Ovary (tissue), 3 donors: ENCODE data around the gene NPY.

Experiments
- EP300 ChIP-seq: sonication (generic); formaldehyde crosslinking; IDR thresholded peaks from one replicate; pipeline ENCODE4 v1.6.1; 2017; ENCODE audit warnings: antibody characterized with exemption
- TF ChIP-seq, protein P1 (sequence below), 3 donors: fragments of 450-650 bp in 2 of 3; fragments of 200-600 bp in 1 of 3; IDR thresholded peaks; one replicate each; pipeline versions ENCODE4 v1.5.1 to v1.8.0; 2016 to 2022; ENCODE audit warnings: antibody characterized with exemption in 3 of 3, mild to moderate bottlenecking in 1 of 3
- donor health status: DM: no; HTN: no; CAD: no.

- TF ChIP-seq, protein P1, sequence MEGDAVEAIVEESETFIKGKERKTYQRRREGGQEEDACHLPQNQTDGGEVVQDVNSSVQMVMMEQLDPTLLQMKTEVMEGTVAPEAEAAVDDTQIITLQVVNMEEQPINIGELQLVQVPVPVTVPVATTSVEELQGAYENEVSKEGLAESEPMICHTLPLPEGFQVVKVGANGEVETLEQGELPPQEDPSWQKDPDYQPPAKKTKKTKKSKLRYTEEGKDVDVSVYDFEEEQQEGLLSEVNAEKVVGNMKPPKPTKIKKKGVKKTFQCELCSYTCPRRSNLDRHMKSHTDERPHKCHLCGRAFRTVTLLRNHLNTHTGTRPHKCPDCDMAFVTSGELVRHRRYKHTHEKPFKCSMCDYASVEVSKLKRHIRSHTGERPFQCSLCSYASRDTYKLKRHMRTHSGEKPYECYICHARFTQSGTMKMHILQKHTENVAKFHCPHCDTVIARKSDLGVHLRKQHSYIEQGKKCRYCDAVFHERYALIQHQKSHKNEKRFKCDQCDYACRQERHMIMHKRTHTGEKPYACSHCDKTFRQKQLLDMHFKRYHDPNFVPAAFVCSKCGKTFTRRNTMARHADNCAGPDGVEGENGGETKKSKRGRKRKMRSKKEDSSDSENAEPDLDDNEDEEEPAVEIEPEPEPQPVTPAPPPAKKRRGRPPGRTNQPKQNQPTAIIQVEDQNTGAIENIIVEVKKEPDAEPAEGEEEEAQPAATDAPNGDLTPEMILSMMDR (IDR thresholded peaks at IDR 0.05), result no peak
- no peak for TF ChIP-seq EP300
These were observed 40.0 kb downstream of the NPY start for GRCh38 chr7:24323961-24324480.
